ENCODE measurements around the gene ARHGAP22. TPM values are rescaled to one million over a fixed set of nuclear protein-coding genes. Genes with fewer than 3 reads are reported as not detected.

ARHGAP22 gene
- total and polyA plus RNA-seq, 2 of the 4 experiments (the other 2 are of a cell fraction) = 28.3 to 30.2 TPM

DNA sequence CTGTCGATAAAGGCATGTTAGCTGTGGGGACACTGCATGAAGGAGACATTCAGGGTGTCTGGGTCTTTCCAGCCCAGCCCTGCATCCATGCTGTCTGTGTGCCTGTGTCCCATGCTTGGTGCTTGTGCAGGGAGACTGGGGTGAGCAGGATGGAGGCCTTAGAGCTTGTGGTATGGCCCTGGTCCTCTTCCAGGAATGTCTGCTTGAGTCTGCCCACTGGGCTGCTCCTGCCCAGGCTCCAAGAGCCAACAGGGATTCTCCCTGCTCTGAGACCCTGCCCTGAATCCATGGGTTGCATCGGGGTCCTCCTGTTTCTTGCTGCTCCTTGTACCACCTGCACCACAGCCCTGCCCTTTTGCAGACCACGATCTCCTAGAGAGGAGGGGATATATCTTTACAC is 31.4 kb upstream of the ARHGAP22 start:
- Histone ChIP-seq H3K18ac (ENCODE audit: low read depth, low read length) (no peak overlapping the region), H3K4ac (ENCODE audit: low read depth, low read length) (no peak overlapping the region), H4K91ac (ENCODE audit: insufficient read depth, low read depth, low read length) (no peak overlapping the region), H3K4me3 (ENCODE audit: insufficient read depth, low read depth, low read length) (no peak overlapping the region), H3K36me3 (ENCODE audit: control insufficient read depth, insufficient read depth, low read length) (no peaks in the 10 kb centered on the region), H3K4me2 (ENCODE audit: low read depth, low read length) (no peak overlapping the region), H3K23ac (ENCODE audit: low read depth, low read length) (no peak overlapping the region), H2BK5ac (ENCODE audit: low read depth, low read length, poor library complexity, severe bottlenecking) (no peak overlapping the region), H2AK9ac (replicated peaks; ENCODE audit: low read depth, low read length, poor library complexity) (no peak overlapping the region), H4K8ac (ENCODE audit: low read depth in 2 of 2, low read length in 2 of 2) (no peak overlapping the region), H3K56ac (ENCODE audit: extremely low read depth, insufficient read depth, low read length) (no peak overlapping the region), H3K9me1 (ENCODE audit: insufficient read depth, low read length) (no peaks in the 10 kb centered on the region), H3K4me1 (ENCODE audit: control insufficient read depth, insufficient read depth, low read length) (peaks cover 2% of the 10 kb centered on the region; the same call in 1 of the 2 replicates), H2BK15ac (ENCODE audit: low read depth, low read length) (no peak overlapping the region), H2BK120ac (ENCODE audit: low read depth, low read length) (no peak overlapping the region), H3K9ac (ENCODE audit: low read depth, low read length) (no peak overlapping the region), H4K20me1 (ENCODE audit: insufficient read depth, low read length) (no peaks in the 10 kb centered on the region), H4K5ac (ENCODE audit: low read depth, low read length) (no peak overlapping the region), H3K79me1 (ENCODE audit: low read depth in 1 of 2, low read length in 2 of 2) (peaks cover 0 to 8% of the 10 kb centered on the region in 2 experiments; a peak in 1 of 4 replicates), H3K27me3 (ENCODE audit: control insufficient read depth, insufficient read depth, low read length) (no peaks in the 10 kb centered on the region), H2AFZ (replicated peaks; ENCODE audit: low read length, poor library complexity) (no peak overlapping the region), H3K9me3 (ENCODE audit: control insufficient read depth, insufficient read depth, low read length) (no peaks in the 10 kb centered on the region), H2AK5ac (ENCODE audit: low read depth, low read length) (no peak overlapping the region), H3K14ac (replicated peaks; ENCODE audit: low read depth, low read length) (no peak overlapping the region), H3K27ac (ENCODE audit: insufficient read depth, low read length) (no peak overlapping the region), H2BK20ac (ENCODE audit: low read depth, low read length) (no peak overlapping the region)
- TF ChIP-seq CEBPB (IDR thresholded peaks at IDR 0.05; ENCODE audit: low read depth, low read length) (no peak), RFX5 (IDR thresholded peaks at IDR 0.05; ENCODE audit: low read depth, low read length) (no peak), MAZ (IDR thresholded peaks at IDR 0.05; ENCODE audit: borderline replicate concordance, low read depth, low read length) (no peak), CHD1 (IDR thresholded peaks at IDR 0.05; ENCODE audit: low read depth, low read length) (no peak), NFE2L2 (IDR thresholded peaks at IDR 0.05; ENCODE audit: low read depth, low read length) (no peak), BHLHE40 (IDR thresholded peaks at IDR 0.05; ENCODE audit: low read depth, low read length) (no peak)
- TF ChIP-seq, protein P1, sequence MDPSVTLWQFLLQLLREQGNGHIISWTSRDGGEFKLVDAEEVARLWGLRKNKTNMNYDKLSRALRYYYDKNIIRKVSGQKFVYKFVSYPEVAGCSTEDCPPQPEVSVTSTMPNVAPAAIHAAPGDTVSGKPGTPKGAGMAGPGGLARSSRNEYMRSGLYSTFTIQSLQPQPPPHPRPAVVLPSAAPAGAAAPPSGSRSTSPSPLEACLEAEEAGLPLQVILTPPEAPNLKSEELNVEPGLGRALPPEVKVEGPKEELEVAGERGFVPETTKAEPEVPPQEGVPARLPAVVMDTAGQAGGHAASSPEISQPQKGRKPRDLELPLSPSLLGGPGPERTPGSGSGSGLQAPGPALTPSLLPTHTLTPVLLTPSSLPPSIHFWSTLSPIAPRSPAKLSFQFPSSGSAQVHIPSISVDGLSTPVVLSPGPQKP (IDR thresholded peaks at IDR 0.05; ENCODE audit: borderline replicate concordance, low read depth, low read length) = no peak
- DNase-seq = no peak
- intact Hi-C loops (cut with micrococcal nuclease) (no loop called here), dilution Hi-C loops (cut with HindIII; ENCODE audit: low sequenced_read_pairs, unreplicated experiment) (no loop called here), in situ Hi-C loops (cut with MboI; ENCODE audit: low sequenced_read_pairs) (no loop called here)
- no peak for ATAC-seq (ENCODE audit: low read depth)
- BruUV-seq (replicated peaks) = no TSS peak
- ChIA-PET POLR2A (ENCODE audit: unreplicated experiment) (no interaction called here), CTCF (interaction anchor here (1.3 kb wide), 1 partner anchor 16 kb away, joined by 3 read pairs; no protein-coding TSS in a partner anchor)
- WGBS, 2 experiments (ENCODE audit: extremely low coverage in 2 of 2, insufficient read length in 1 of 2) = no CpG with 5 or more reads among the region's 3 CpGs

Measured in IMR-90 (cell line).